AG04449 (cell line): Measurements from ENCODE around the gene SIMC1.
"Not testable (repeated sequence)": the region's sequence is repeated elsewhere in the genome, so short reads cannot be mapped to it uniquely, and the experiment has no call there.

Experiments
- CTCF ChIA-PET: fragments of 350-600 bp; formaldehyde crosslinking; extraction: SDS; loops from one replicate; lab custom pipeline; 2021; ENCODE audit warnings: antibody characterized with exemption; lab: Yijun Ruan, JAX
- POLR2A ChIA-PET: fragments of 400-600, 350-600 bp; formaldehyde crosslinking; extraction: SDS; loops from one replicate; lab custom pipeline; 2020; ENCODE audit warnings: antibody characterized with exemption, inconsistent platforms; lab: Yijun Ruan, JAX
- DNase-seq: peaks from one replicate; pipeline ENCODE4 v3.0.0-alpha.2; 2010; ENCODE audit warnings: low read depth, low spot score
- H3K4me3 ChIP-seq: 2 replicates; pipeline ENCODE4 v1.5.1; 2011; ENCODE audit warnings: low read depth, mild to moderate bottlenecking, control low read depth, low read length
- TF ChIP-seq, protein P1 (sequence below): IDR thresholded peaks from one replicate; pipeline ENCODE4 v1.5.1; 2011; ENCODE audit warnings: mild to moderate bottlenecking, moderate library complexity, low read length, control low read depth, inconsistent platforms; ENCODE audit not compliant: insufficient read depth; ENCODE audit errors: missing control alignments

Gene SIMC1

DNA sequence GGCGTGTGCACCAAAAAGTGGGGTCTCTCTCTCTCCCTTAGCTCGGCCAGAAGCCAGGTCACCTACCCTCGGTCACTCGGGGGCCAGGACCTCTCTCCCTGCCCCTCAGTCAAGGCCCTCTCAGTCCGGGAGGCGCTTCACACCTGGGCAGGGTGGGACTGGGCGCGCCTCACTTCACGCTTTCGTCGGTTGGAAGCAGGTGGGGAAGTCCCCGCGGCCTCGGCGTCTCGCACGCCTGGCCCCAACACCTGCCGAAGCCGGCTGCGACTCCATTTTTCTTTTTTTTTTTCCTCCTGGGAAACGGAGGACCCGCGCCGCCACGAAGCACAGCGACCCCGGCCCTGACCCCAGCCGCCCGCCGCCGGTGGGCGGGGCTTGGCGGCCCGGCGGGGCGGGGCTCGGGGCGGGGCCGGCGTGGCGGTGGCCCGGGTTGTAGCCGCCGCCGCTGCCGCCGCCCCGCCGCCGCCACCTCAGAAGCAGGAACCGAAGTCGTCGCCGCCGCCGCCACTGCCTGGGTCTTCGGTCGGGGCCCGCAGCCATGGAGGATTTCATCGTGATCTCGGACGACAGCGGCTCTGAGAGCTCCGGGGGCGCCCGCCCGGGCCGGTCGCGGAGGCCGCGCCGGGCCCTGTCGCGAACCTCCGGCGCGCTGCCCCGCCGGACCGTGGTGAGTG lies at the start of gene SIMC1:
Gene SIMC1, plus strand, starts transcription at position 454 of the 674 bp plus-strand sequence. Its CDS starts 85 bp downstream, at position 539.
- peak within 1 kb of the TSS; percentile 45 for H3K4me3 ChIP-seq
- CTCF ChIA-PET, POLR2A ChIA-PET, DNase-seq: not testable (repeated sequence)

DNA sequence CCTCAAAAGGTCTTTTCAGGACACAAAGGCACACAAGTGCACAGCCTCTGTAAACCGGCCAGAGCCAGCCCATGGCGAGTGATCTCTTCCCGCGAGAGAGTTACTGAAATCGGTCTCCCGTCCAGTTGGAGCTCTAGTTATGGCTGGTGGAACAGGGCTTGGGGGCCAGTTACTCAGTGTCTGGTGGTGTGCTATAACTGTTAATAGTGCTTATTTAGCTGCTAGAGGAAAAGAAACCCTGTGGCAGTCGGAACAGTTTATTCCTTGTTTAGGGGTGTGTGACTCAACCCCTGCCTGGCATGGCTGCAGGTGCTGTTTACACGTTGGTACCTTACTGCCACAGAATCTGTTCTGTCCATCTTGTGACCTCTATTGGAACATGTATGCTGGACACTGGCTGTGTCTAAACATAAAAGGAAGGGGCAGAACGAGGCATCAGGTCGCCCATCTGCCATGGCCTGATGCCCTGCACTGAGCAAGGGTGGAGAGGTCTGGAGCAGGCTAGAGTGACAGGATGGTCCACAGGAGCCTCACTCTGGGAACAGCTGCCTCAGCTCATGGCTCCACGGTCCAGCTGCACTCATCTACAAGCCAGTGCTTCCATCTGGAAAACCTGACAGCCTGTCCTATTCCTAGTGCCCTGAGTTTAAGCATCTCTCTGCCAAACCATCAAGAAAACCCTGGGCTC lies 49.6 kb upstream of the SIMC1 start:
- H3K4me3 ChIP-seq, result no peak overlapping the region
- POLR2A ChIA-PET, result no interaction called here
- no peak for DNase-seq
- TF ChIP-seq, protein P1, sequence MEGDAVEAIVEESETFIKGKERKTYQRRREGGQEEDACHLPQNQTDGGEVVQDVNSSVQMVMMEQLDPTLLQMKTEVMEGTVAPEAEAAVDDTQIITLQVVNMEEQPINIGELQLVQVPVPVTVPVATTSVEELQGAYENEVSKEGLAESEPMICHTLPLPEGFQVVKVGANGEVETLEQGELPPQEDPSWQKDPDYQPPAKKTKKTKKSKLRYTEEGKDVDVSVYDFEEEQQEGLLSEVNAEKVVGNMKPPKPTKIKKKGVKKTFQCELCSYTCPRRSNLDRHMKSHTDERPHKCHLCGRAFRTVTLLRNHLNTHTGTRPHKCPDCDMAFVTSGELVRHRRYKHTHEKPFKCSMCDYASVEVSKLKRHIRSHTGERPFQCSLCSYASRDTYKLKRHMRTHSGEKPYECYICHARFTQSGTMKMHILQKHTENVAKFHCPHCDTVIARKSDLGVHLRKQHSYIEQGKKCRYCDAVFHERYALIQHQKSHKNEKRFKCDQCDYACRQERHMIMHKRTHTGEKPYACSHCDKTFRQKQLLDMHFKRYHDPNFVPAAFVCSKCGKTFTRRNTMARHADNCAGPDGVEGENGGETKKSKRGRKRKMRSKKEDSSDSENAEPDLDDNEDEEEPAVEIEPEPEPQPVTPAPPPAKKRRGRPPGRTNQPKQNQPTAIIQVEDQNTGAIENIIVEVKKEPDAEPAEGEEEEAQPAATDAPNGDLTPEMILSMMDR, result no peak
- CTCF ChIA-PET, result no interaction called here

DNA sequence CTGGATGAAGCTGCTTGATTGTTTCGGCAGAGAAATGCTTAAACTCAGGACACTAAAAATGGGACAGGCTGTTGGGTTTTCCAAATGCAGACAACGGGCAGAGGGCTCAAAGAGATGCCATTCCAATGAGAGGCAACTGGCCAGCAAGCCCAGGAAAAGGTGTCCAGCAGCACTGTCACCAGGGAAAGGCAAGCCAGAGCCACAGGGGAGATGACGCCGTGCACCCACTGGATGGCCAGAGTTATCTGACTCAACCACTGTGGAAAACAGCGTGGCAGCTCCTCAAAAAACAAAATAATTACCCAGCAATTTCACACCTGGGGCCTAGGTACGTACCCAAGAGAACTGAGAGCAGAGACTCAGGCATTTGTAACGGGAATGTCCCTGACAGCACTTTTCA lies 48.4 kb upstream of the SIMC1 start:
- CTCF ChIA-PET, result no interaction called here
- TF ChIP-seq, protein P1, result no peak

DNA sequence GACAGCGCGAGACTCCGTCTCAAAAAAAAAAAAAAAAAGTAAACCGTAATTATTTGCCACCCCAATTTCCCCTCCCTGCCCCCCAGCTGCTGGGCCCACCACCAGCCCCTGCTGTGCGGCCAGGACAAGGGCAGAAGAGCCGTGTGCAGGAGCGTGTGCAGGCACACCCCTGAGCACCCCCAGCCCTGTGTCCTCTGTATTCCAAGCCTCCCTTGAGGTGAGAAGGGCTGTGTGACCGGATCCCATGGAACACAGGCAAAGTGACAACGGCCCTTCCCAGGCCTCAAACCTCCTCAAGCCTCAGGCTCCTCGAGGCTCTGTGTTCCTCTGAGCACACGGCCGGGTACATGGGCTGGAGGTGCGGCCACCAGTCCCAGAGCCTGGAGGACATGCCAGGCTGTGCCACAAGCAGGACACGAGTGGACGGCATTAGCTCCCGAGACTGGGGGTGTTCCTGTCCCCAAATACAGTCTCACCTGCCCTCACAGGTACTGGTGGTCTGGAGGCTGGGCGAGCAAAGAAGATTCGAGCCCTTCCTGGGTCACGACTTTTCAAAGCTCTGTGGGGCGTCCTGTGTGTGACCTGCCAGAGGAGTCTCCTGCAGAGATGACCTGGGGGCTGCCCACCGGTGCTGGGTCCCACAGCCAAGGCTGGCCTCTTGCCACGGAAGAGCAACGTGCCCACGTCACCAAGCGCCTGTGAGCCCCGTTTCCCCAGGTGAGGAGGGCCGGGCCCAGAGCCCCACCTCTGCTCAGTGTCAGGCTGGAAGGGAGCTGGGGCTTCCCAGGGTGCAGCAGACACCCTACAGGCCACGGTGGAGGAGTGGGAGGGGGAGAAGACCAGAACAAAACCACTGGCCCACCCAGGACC lies 47.1 kb upstream of the SIMC1 start:
- POLR2A ChIA-PET, result no interaction called here
- DNase-seq, result no peak
- CTCF ChIA-PET, result no interaction called here
- TF ChIP-seq, protein P1, result no peak
- H3K4me3 ChIP-seq, result no peak overlapping the region

More for the DNA sequence above, 48.4 kb upstream of the SIMC1 start:
- H3K4me3 ChIP-seq, result no peak overlapping the region
- POLR2A ChIA-PET, result no interaction called here
- DNase-seq, result no peak

DNA sequence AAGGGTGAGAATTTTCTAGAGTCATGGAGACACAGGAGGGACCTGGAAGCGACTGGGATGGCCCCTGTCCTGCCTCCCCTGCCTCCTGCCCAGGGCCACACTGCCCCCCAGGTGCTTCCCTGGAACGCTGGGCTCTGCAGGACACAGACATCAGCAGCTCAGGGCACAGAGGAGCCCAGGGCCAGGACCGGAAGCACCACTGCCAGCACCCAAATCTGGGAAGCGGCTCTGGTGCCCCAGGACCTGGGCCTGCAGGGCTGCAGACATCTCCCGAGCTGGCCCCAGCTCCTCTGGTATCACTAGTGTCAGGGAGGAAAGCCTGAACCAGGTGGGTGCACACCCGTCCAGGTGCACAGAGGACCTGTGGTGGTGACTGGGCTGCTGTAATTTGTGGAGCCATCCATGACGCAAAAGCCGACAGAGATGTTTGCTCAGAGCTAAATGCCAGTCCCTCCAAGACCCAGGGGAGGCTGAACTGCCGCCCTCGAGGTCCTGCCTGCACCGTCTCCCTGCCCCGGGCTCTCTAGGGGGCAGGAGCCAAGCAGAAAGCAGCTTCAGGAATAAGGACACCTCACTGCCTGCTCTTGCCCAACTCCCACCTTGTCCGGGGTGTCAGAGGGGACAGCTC lies 46.0 kb upstream of the SIMC1 start:
- POLR2A ChIA-PET, result interaction anchor here (0.7 kb wide), 1 partner anchor 30 kb away, joined by 3 read pairs; no protein-coding TSS in a partner anchor
- H3K4me3 ChIP-seq, result no peak overlapping the region
- CTCF ChIA-PET, result no interaction called here
- TF ChIP-seq, protein P1, result no peak
- DNase-seq, result no peak

DNA sequence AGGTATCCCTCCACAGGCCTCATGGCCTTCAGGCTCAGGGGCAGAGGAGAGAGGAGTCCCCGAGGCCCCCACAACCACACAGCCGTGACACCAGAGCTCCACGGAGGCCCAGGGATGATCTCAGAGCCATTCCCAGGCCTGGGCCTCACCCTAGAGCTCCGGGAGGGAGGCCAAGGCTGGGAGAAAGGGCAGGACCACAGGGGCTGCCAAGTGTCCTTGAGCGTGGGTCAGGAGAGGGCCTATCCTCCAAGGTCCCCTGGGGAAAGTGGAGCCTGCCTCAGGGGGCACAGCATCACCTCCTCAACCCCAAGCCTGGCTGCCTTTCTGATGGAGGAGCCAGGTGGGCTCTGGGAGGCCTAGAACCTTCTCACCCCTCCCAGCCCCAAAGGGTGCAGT lies 45.5 kb upstream of the SIMC1 start:
- POLR2A ChIA-PET, result interaction anchor here (0.7 kb wide), 1 partner anchor 31 kb away, joined by 3 read pairs; no protein-coding TSS in a partner anchor
- H3K4me3 ChIP-seq, CTCF ChIA-PET, DNase-seq: not testable (repeated sequence)

DNA sequence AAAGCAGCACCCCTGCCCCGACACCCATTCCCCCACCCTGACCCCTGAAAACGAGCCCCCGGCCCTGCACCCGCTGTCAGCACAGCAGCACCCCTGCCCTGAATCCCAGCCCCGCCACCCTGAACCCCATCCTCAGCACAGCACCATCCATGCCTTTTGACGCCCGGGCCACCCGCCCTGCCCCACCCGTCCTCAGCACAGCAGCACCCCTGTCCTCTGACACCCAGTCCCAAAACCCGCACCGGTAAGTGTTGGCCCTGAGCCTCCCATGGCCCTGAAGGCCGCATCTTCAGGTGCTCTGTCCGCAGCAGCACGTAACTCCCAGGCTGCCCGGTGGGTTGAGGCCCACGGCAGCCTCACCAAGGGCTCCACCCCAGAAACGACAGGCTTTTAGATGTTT lies 44.6 kb upstream of the SIMC1 start:
- H3K4me3 ChIP-seq, DNase-seq, CTCF ChIA-PET, POLR2A ChIA-PET: not testable (repeated sequence)

DNA sequence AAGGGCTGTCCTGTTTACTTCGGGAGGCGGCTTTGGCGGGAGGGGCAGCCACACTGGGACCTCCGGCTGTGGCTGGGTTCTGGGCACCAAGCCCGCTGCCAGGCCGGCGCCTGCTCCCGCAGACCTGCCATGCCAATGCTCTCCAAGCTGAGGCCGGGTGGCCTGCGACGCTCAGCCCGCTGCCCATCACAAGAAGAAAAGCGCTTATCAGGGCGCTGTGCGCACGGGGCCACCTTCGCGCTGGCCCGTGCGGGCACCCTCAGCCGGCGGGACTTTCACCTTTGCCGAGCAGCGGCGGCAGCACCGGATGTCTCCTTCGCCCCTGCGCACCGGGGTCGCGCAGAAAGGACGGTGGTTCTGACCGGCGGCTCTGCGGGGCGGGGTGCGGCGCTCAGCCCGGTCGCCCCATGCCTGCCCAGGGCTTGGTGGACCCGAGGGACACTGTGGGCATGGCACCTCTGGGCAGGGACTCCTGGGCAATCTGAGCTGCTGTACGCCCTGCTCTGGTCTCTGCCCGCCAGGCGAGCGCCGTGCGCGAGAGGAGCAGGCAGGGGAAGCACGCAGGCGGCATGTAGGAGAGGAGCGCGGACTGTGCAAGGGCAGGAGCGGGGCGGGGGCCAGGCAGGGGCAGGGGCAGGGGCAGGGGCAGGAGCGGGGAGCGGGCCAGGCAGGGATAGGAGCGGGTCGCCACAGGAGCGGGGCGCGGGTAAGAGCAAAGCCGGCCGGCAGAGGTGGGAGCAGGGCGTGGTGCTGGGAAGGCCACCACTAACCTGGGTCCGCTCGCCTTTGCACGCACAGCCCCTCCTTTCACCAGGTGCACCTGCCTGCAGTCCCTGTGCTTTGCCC lies 43.8 kb upstream of the SIMC1 start:
- POLR2A ChIA-PET, DNase-seq, H3K4me3 ChIP-seq, CTCF ChIA-PET: not testable (repeated sequence)

DNA sequence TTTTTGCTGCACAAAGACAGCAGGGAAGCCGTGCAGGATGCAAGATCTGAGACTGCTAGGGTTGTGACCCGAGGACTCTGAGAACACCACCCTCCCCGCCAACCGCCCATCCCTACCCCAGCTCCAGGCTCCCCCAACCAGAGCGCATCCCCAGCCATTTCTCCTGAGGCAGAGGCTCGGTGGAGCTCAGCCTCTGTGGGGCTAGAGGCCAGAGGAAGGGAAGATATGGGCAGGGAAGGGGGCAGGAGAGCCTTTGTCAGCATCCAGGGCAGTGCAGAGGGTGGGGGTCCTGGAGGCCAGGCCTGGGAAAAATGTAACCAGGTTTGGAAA lies 43.2 kb upstream of the SIMC1 start:
- POLR2A ChIA-PET, CTCF ChIA-PET, DNase-seq, H3K4me3 ChIP-seq: not testable (repeated sequence)

DNA sequence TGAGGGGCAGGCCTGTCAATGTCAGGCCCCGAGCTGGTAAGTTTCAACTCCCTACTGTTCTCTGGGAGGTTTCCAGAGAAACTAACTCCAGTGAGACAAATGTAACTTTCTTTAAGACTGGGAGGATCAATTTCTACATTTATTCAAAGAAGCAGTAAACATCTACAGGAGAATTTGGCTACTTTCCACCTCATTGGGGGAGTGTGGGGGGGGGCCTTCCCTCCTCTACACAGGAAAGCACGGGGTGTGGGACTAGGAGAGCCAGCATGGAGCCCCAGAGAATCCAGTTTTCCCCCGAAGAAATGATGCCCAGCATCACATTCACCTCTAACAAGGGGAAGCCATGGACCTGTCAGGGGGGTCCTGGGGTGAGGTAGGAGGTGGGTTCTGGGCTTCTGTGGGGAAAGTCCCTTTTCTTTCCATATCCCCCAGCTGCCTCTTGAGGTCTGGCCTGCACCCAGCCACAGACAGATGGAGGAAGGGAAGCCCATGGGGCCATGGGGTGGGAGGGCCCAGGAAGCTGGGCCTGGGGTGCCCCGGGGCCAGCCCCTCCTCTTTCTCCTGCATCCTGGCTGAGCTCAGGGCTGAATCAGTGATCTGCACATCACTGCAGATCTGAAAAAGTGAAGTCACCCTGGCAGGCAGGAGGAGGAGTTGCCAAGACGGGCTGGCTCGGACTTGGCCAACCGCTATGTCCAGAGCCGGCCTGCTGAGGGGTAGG lies 42.6 kb upstream of the SIMC1 start:
- CTCF ChIA-PET, DNase-seq, POLR2A ChIA-PET, H3K4me3 ChIP-seq: not testable (repeated sequence)
